NCI-H2029 treated with DMSO at 0.1 percent for 48 hours (cell line): ENCODE results near the gene CFAP74.

Experiments used
- DNase-seq: peaks from one replicate; lab custom pipeline; 2025; lab: John Stamatoyannopoulos, UW

CFAP74 gene

DNA sequence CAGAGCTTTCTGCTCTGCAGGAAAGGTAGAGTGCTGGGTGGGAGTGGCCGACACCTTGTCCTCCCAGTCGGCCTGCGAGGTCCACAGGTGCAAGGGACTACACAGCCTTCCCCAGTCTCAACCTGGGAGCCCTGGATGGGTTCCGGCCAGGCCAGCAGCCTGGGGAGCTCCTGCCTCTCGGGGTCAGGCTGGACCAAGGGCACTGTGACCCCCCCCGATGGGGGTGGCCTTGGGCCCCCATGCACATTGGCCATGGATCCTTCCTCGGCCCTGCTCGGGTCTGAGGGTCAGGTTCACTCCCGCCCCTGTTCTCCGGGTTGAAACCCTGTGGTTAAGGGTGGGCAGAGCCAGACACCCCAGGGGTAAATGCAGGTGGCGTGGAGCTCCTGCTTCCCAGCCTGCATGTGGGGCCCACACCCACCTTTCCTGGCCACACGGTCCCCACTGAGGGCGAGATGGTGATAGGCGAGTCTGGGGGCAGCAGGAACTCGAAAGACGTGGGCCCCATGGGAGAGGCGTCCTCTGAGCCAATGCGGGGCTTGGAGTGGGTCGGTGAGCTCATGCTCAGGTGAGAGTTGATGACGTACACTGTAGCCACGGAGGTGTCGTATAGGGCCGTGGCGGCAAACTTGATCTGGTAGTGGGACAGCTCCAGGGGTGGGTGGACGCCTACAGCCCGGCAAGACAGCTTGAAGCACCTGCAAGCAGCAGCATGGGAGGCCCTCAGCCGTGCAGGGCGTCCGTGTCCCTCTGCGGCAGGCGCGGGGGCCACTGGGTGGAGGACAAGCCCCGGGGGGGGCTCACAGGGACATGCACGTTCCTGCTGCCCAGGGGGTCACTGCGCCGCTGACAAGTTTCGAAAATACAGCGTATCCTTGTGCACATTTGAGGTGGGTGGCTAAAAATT, 73.7 kb downstream of the CFAP74 start:
- no peak for DNase-seq

GRCh38 chr1:1929102-1929638, 74.4 kb downstream of the CFAP74 start:
- no peak for DNase-seq

GRCh38 chr1:1928231-1929101, 75.1 kb downstream of the CFAP74 start:
- DNase-seq: no peak

DNA sequence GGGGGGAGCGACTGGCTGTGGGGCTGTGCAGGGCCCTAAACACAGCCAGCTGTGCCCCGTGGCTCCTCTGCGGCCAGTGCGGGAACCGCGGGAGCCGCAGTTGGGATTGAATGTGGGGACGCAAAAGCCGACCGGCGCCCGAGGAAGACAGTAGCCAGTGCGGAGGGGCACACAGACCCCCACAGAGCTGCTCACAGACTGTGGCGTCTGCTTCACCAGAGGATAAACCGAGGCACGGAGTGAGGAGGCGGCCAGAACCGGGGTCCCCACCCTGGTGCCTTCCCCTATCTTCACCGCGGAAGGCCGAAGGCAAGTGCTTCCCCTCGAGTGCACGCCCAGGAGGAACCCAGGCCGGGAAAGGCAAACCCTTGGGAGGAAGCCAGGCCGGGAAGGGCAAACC, 75.8 kb downstream of the CFAP74 start:
- no peak for DNase-seq

DNA sequence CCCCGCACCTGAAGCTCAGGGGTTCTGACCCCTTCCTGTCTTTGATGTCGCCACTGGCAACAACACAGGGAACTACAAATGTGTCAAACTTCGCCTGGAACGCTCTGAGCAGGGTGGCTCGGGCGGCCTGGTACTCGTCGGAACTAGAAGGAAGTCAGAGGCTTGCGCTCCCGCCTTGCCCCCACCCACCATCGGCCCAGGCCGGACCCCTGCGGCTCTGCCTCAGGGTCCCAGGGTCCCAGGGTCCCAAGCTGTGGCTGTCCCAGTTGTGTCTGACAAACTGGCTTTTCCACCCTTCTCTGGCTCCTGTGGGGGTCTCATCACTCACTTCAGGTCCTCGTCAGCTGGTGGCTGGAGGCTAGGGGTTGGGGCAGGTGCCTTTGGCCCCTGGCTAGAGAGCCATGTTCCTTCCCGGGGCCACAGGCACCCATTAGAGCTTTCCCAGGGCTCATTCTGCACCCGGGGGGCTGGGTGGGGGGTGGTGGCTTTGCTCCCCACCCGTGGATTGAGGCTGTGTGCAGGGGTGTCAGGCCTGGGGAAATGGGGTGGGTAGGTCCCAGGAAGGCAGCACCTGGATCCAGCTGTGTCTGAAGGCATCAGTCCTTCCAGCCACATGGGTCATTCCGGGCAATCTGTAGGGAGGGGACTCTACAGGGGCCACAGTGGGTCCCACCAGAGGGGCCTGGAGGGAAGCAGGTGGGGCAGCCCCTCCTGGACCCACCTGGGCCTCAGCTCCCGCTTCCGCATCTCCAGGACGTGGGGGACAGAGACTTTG, 76.5 kb downstream of the CFAP74 start:
- DNase-seq: no peak

GRCh38 chr1:1926346-1926811, 77.2 kb downstream of the CFAP74 start:
- no peak for DNase-seq

DNA sequence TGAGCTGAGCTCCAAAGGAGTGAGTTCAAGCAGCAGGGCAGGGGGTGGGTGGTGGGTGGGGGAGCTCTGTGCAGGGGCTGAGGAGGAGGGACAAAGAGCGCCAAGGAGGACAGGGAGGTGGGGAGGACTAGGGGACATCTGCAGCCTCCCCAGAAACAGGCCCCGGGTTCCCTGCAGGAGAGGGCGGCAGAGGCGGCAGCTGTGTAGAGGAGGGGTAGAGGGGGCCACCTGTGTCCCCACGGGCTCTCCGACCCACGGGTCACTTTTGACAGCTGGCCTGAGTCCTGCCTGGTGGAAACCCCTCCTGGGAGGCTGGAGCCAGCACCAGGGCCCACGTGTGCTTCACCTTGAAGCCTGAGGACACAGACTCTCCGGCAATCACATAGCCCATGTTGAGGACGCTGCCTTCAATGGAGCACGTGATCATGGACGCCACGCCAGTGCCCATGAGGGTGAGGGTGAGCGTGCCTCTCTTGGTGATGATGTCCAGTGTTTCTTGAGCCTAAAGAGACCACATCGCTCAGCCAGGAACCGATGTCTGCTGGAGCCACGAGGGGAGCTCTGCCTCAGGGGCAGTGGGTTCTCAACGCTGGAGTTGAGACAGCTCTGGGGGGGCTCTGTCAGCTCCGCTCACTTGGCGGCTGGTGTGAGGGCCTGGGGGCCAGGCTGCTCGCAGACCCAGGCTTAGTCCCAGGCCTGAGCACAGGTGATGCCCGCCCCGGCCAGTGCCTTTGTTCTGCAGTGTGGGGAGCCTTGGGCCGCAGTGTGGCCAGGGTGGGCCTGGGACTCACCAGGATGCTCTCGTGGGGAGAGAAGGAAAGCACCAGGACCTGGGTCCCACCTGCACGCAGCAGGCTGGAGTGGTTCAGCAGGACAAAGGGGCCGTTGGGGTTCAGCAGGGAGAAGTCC, 77.9 kb downstream of the CFAP74 start:
- DNase-seq: no peak

GRCh38 chr1:1924849-1925248, 78.7 kb downstream of the CFAP74 start:
- DNase-seq: no peak

DNA sequence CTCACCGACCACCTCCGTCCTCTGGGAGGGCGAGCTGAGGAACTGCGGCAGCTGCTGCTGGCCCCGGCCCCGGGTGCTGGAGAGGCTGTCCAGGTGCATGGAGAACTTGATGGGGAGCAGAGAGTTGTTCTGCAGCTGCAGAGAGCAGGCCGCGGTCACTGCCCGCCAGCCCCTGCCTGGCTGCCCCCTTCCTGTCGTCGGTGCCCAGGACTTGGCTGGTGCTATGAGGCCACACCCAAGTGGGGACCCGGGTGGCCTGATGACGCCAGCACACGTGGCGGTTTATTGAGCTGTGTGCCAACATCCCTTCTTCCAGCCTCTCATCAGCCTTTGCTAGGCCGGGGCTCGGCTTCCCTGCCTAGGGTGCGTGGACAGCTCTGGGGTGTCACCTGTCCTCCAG, 79.2 kb downstream of the CFAP74 start:
- no peak for DNase-seq

DNA sequence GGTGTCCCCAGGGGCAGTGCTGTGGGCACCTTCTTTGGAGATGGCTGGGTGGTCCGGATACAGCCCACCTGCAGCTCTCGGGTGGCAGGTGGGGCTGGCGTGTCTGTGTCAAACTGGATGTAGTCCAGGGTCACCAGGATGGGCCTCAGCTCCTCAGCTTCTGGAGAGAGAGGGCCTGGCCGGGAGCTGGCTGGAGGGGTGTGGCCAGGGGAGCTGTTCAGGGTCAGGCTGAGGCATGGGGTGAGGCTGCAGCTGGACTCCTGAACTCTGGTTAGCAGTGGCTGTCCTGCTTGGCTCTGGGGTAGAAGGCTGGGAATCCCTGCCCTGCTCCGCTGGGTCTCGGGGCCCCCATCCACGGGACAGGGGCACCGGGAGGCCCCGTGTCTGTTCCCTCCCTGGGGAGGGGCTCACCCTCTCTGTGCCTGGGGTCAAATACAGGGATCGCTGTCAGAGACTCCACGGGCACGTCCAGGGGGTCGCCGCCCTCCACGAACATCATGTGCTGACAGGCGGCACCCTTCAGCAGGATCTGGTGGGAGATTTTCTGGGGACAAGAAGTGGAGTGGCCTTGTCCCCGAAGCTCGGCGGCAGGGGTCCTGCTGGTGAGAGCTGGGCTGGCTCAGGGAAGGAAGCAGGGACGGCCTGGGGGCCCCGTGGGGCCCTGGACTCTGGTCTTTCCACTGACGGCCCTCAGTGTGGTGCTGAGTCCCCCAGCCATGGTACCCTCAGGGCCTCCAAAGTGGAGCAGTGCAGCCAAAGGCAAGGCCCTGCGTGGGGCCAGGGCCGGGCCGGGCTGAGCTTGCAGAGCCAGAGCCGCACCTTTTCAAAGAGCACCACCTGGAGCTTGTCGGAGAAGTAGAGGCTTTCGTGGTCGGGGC, 80.4 kb downstream of the CFAP74 start:
- DNase-seq: no peak

DNA sequence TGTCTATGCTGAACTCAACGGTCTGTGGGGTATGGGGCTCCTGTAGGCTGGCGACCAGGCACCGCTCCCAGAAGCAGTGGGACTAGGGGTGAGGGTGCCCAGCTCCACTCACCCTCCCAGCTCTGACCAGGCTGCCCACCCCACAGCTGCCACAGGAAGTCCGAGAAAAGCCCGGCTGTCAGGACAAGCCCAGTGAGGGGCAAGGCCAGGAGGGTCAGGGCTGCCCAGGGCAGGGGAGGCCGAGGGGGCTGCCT, 81.0 kb downstream of the CFAP74 start:
- no peak for DNase-seq

DNA sequence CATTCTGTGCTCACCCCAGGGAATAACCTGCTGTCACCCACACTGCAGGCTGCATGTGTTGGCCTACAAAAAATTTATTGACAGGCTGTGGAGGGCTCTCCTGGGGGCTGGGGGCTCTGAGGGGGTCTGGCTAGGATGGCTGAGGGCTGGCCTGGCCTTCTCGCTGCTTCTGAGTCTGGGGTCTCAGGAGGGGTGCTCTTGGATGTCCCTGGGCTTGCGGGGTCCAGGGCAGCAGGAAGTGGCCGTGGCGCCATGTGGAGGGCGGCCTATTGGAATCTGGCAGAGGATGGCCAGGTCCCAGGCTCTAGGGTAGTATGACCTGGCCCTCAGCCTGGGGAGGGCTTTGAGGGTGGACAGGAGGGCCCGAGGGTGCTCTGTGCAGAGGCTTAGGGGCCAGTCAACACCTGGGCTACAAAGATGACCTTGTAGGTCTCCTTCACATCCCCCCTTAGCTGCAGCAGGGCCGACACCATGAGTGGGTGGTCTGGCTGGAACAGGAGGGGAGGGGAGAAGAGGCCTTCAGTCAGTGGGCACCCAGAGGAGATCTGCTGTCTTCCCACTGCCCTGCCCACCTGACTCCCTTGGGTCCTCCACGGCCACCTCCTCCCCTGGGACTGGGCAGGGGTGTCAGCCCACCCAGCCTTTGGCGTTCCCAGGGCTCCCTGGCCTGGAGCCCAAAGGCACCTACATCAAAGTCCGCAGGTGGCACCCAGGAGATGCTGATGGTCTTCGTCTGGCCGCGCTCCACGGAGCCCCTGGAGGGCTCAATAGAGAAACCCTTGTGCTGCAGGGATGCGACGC, 81.5 kb downstream of the CFAP74 start:
- DNase-seq: no peak

GRCh38 chr1:1921459-1921862, 82.1 kb downstream of the CFAP74 start:
- no peak for DNase-seq

GRCh38 chr1:1920608-1921458, 82.8 kb downstream of the CFAP74 start:
- no peak for DNase-seq

GRCh38 chr1:1920057-1920607, 83.5 kb downstream of the CFAP74 start:
- no peak for DNase-seq

DNA sequence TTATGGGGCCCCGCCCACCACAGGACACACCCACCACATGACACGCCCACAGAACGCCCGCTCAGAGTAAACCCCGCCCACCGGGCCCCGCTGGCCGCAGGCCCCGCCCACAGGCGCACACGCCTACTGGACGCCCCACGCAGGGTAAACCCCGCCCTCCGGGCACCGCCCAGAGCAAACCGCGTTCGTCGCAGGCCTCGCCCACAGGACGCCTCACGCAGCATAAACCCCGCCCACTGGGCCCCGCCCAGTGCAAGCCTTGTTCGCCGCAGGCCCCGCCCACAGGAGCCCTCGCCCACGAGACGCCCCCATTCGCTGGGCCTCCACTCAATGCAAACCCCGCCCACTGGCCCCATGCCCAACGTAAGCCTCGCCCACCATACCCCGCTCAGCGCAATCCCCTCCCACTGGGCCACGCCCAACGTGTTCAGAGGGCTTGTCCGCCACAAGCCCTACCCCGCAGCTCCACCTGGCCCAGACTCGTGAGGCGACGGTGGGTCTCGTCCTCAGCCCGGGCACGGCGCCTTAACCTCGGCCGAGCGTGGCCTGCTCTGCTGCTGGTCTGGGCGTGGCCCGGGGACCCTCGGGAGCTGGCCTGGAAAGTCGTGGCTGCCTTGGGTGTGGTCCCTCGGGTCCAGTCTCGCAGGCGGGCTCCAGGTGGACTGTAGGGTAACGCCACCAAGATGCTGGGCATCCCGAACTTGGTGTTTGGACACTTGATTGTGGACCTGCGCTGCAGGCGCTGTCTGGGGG, 84.1 kb downstream of the CFAP74 start:
- peak; percentile 66 for DNase-seq

DNA sequence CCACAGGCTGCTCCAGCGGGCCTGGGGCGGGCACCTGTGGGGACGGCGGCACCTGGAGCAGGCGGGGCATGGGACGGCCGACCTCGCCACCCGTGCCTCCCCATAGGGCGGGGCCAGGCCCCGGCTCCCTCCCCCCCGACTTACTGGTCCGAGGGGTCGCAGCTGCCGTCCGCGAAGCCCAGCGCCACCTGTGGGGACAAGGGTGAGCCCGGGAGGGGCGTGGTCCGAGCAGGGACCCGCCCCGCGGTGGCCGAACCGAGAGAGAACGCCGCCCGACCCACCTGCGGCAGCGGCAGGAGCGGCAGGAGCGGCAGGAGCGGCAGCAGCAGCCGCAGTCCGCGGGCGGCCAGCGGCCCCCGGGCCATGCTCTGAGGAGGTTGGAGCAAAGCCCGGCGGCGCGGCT, 84.7 kb downstream of the CFAP74 start, which contains the start of gene TMEM52:
TSS of gene TMEM52 (minus strand) at position 379 of the 403 bp plus-strand sequence. CDS start at position 365, 14 bp downstream.
- DNase-seq: no peak
